IPS-15b (cell line): Measurements from ENCODE around the gene SRD5A2.

ENCODE experiments used
- H3K27me3 ChIP-seq: one replicate; pipeline ENCODE4 v1.6.1; 2013; ENCODE audit warnings: low read length; ENCODE audit not compliant: control insufficient read depth, insufficient read depth
- H3K36me3 ChIP-seq: one replicate; pipeline ENCODE4 v1.6.1; 2013; ENCODE audit warnings: low read length; ENCODE audit not compliant: control insufficient read depth, insufficient read depth
- H3K4me1 ChIP-seq: one replicate; pipeline ENCODE4 v1.6.1; 2013; ENCODE audit warnings: mild to moderate bottlenecking, low read length; ENCODE audit not compliant: control insufficient read depth, insufficient read depth
- H3K4me3 ChIP-seq: one replicate; pipeline ENCODE4 v1.5.1; 2013; ENCODE audit warnings: low read depth, low read length
- H3K9ac ChIP-seq: one replicate; pipeline ENCODE4 v1.6.1; 2013; ENCODE audit warnings: low read depth, mild to moderate bottlenecking, low read length
- H3K9me3 ChIP-seq: one replicate; pipeline ENCODE4 v1.6.1; 2013; ENCODE audit warnings: mild to moderate bottlenecking, low read length; ENCODE audit not compliant: control insufficient read depth, insufficient read depth

The SRD5A2 gene

DNA sequence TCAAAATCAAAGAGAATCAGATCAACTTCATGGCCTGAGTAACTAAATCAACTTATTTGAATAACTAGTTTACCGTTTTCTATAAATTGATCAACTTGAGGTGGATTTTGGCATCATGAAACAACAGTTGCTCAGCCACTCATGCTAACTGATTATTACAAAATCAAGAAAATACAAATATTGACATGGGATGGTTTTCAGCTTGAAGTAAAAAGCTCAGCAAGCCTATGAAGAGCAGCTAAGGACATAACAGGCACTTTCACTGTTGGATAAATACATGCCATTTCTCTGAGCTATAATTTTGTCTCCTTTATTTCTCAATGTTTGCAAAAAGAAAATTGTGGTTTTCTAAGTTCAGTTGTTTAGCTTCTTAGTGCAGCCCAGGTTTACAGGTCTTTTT is 18.9 kb downstream of the SRD5A2 start:
- no peaks in the 10 kb centered on the region for H3K9me3 ChIP-seq
- H3K4me1 ChIP-seq: no peaks in the 10 kb centered on the region
- H3K4me3 ChIP-seq: no peak overlapping the region
- no peak overlapping the region for H3K9ac ChIP-seq
- no peaks in the 10 kb centered on the region for H3K36me3 ChIP-seq
- H3K27me3 ChIP-seq: no peaks in the 10 kb centered on the region

DNA sequence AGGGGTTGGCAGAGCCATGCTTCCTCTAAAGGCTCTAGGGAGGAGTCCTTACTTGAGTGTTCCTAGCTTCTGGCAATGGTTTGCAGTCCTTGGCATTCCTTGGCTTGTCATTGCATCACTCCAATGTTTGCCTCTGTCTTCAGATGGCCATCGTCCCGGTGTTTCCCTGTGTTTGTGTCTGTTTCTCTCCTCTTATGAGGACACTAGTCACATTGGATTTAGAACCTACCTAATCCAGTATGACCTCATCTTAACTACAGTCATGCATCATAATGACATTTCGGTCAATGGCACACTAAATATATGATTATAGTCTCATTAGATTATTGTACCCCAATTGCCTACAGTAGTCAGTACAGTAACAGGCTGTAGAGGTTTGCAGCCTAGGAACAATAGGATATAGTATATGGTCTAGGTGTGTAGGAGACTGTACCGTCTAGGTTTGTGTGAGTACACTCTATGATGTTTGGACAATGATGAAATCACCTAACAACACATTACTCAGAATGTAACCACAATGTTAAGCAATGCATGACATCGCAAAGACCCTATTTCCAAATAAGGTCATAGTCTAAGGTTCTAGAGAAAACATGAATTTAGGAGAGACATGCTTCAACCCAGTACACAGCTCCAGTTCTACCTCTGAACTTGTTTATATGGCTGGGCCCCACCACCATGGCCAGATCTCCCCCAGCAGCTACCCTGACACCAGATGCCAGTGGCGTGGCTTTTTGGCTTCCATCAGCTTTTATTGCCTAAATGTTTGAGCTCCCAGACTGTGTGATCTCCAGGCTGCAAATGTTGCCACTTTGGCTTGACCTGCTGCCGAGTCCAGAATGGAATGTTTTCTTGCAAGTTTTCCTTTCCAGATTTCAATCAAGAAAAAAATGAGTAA is 22.1 kb downstream of the SRD5A2 start:
- Histone ChIP-seq H3K9ac (no peak overlapping the region), H3K9me3 (no peaks in the 10 kb centered on the region), H3K4me3 (no peak overlapping the region), H3K27me3 (no peaks in the 10 kb centered on the region), H3K4me1 (no peaks in the 10 kb centered on the region), H3K36me3 (no peaks in the 10 kb centered on the region)

DNA sequence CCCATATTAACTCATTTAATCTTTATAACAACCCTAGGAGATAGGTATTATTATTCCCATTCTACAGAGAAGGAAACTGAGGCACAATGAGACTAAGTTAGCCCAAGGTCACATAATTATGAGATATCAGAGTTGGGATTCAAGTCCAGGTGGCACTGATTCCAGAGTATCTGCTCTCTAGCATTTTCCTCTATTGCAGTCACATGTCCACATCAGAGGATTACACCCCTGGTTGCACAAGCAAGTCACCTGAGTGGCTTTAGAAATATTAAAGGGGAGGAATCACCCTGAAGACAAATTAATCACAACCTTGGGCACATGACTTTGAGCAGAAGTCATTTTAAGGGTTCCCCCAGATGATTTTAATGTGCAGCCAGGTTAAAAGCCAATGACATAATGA is 23.8 kb downstream of the SRD5A2 start:
- H3K27me3 ChIP-seq: no peaks in the 10 kb centered on the region
- H3K36me3 ChIP-seq: no peaks in the 10 kb centered on the region
- peaks cover 2% of the 10 kb centered on the region for H3K9me3 ChIP-seq
- H3K4me3 ChIP-seq: no peak overlapping the region
- H3K4me1 ChIP-seq: no peaks in the 10 kb centered on the region
- H3K9ac ChIP-seq: no peak overlapping the region

DNA sequence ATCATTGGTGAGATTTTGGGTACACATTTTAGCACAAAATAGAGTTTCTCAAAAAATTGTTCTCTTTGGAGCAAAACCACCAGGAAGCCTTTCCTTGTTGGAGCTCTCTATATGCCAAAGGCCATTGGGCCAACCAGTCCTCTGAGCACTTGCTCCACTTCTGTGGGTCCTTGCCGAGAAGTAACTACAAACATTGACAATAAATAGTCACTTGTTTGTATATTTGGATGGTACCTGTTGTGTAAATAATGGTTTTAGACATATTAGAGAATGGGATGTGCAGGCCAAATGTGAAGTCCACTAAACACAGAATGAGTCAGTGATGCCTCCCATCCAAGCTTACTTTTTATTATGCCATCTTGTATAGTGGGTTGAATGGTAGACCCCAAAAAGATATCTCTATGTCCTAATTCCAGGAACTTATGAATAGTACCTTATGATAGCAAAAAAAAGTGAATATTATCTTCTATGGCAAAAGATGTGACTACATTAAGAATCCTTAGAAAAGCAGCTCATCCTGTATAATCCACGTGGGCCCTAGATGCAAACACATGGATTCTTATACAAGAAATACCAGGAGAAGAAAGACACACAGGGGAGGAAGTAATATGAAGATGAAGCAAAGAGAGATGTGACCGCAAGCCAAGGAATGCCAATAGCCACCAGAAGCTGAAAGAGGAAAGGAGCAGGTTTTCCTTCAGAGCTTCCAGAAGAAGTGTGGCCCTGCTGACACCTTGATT is 24.6 kb downstream of the SRD5A2 start:
- H3K4me3 ChIP-seq: no peak overlapping the region
- no peaks in the 10 kb centered on the region for H3K27me3 ChIP-seq
- no peaks in the 10 kb centered on the region for H3K4me1 ChIP-seq
- peaks cover 3% of the 10 kb centered on the region for H3K9me3 ChIP-seq
- H3K9ac ChIP-seq: no peak overlapping the region
- H3K36me3 ChIP-seq: no peaks in the 10 kb centered on the region

DNA sequence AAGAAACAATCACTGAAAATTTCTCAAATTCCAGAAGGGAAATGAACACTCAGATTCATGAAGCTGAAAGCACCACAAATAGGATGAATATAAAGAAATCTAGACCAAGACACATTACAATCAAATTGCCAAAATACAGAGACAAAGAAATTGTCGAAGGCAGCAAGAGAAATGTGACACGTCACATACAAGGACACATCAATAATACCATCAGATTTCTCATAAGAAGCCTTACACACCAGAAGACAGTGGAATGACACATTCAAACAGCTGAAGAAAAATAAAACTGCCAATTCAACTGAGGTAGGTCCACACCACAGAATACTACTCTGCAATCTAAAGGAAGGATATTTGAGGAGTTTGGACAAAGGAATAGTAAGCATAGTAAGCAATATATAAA is 27.4 kb downstream of the SRD5A2 start:
- Histone ChIP-seq H3K36me3 (no peaks in the 10 kb centered on the region), H3K27me3 (no peaks in the 10 kb centered on the region), H3K4me1 (no peaks in the 10 kb centered on the region), H3K4me3 (no peak overlapping the region), H3K9ac (no peak overlapping the region), H3K9me3 (peaks cover 3% of the 10 kb centered on the region)

DNA sequence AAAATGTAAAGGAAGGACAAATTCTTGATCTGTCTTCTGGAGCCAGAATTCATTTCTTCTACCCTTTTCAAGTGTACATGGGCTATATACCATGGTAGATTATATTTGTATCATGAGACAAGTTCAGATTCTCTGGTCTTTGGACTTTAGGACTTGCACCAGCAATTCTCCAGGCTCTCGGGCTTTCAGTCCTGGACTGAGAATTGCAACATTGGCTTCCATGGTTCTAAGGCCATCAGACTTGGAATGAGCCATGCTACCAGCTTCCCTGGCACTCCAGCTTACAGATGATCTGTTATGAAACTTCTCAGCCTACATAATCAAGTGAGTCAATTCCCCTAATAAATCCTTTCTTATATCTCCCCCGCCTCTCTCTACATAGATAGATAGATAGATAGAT is 33.3 kb downstream of the SRD5A2 start:
- Histone ChIP-seq H3K9ac (no peak overlapping the region), H3K36me3 (no peaks in the 10 kb centered on the region), H3K9me3 (peaks cover 3% of the 10 kb centered on the region), H3K4me1 (no peaks in the 10 kb centered on the region), H3K4me3 (no peak overlapping the region), H3K27me3 (no peaks in the 10 kb centered on the region)

DNA sequence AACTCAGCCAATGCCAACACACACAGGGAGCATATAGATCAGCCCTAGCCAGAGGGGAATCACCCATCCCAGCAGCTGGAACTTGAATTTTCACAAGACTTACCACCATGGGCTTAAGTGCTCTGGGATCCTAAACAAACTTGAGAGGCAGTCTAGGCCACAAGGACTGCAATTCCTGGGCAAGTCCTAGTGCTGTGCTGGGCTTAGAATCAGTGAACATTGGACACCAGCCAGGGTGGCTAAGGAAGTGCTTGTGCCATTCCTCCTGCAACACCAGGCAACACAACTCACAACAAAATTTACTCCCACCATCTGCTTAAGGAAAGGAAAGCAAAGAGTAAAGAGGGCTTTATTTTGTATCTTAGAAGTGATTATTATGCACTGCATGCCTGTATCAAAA is 38.9 kb downstream of the SRD5A2 start:
- no peaks in the 10 kb centered on the region for H3K36me3 ChIP-seq
- H3K9ac ChIP-seq: no peak overlapping the region
- H3K4me3 ChIP-seq: no peak overlapping the region
- no peaks in the 10 kb centered on the region for H3K27me3 ChIP-seq
- no peaks in the 10 kb centered on the region for H3K9me3 ChIP-seq
- H3K4me1 ChIP-seq: no peaks in the 10 kb centered on the region

DNA sequence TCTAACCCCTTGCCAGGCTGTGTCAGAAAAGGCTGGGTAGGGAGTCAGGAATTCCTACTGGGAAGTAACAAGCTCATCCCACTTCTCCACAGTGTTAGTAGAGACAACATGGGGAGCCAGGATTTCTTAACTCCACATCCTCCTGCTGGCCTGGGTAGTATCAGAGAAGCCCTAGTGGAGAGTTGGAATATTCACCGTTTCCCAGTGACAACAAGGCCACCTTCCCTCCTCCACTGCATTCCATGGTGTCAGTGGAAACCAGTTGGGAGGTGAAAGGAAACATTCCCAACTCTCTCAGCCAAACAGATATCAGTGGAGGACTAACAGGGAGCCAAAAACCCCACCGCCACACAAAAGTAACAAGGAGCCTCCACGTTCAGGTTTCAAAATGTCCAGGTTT is 41.2 kb downstream of the SRD5A2 start:
- H3K4me3 ChIP-seq: no peak overlapping the region
- no peak overlapping the region for H3K9ac ChIP-seq
- no peaks in the 10 kb centered on the region for H3K27me3 ChIP-seq
- no peaks in the 10 kb centered on the region for H3K4me1 ChIP-seq
- H3K36me3 ChIP-seq: no peaks in the 10 kb centered on the region
- no peaks in the 10 kb centered on the region for H3K9me3 ChIP-seq

DNA sequence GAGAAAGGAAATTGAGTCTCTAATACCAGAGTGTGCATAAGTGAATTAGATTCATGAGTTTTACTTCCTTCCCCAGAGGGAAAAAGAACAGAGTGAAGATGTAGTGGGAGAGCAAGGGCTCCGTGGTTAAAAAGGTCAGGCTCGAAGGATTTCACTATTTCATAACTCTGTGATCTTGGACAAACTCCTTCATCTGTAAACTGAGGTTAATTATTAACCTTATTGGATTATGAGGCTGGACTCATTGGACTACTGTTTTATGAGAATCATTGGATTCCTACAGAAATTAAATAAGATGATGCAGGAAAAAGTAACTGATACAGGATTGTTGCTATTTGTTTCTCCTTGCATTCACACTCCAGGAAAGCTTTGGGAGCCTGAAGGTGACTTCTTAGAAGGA is 45.0 kb downstream of the SRD5A2 start:
- Histone ChIP-seq H3K36me3 (no peaks in the 10 kb centered on the region), H3K4me1 (no peaks in the 10 kb centered on the region), H3K27me3 (no peaks in the 10 kb centered on the region), H3K9ac (no peak overlapping the region), H3K4me3 (no peak overlapping the region), H3K9me3 (no peaks in the 10 kb centered on the region)

DNA sequence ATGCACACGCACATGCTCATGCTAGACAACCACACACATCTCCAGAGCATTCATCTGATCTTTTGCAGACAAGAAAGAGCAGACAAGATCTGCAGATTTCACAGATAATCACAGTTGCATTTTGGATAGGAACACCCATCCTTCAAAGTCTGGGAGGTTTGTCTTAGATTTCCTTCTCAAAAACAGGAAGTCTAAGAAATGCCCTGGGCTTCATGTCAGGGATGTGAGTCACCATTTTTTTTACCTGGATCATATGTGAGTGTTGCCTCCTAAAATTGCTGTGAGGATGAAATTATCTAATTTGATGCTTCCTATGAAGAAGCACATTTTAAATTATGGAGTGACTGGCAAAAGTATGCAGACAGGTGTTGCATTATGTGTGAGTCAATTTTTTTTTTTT is 46.1 kb downstream of the SRD5A2 start:
- H3K9ac ChIP-seq: no peak overlapping the region
- H3K27me3 ChIP-seq: no peaks in the 10 kb centered on the region
- no peaks in the 10 kb centered on the region for H3K4me1 ChIP-seq
- no peaks in the 10 kb centered on the region for H3K9me3 ChIP-seq
- H3K36me3 ChIP-seq: no peaks in the 10 kb centered on the region
- no peak overlapping the region for H3K4me3 ChIP-seq

DNA sequence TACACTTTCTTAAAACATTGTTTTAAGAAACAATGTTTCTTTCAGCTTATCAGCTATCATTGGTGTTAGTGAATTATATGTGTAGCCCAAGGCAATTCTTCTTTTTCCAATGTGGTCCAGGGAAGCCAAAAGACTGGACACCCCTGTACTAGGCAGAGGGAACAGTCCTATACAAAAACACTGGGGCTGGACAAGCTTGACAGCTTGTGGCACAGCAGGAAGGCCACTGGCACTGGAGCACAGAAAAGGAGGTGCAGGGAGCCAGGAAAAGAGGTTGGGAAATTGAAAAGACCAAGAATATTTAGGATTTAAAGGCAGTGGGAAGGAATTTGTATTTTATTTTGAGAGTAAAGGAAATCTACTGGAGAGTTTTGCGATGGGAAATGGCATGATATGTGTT is 47.7 kb downstream of the SRD5A2 start:
- Histone ChIP-seq H3K4me1 (no peaks in the 10 kb centered on the region), H3K9ac (no peak overlapping the region), H3K4me3 (no peak overlapping the region), H3K27me3 (no peaks in the 10 kb centered on the region), H3K9me3 (no peaks in the 10 kb centered on the region), H3K36me3 (no peaks in the 10 kb centered on the region)

DNA sequence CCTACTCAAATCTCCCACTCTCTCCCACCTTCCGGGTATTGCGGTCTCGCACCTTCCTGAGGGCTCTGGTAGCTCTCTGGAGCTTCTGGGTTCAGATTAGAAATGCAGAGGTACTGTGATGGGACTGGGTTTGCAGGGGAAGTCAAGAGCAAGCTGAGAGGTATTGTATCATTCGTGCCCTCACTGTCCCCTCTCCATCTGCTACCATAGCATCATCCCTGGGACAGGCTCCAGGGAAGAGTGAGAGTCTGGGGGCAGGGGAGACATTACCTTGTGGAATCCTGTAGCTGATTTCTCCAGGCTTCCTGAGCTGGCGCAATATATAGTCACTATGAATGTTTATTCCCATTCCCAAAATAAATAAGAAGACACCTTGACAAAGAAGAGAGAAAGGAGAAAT is 49.6 kb downstream of the SRD5A2 start:
- Histone ChIP-seq H3K4me1 (no peaks in the 10 kb centered on the region), H3K36me3 (no peaks in the 10 kb centered on the region), H3K4me3 (no peak overlapping the region), H3K27me3 (no peaks in the 10 kb centered on the region), H3K9ac (no peak overlapping the region), H3K9me3 (no peaks in the 10 kb centered on the region)
